Nephron (organoid): Measurements from ENCODE around the gene LNX2.
"Not testable (repeated sequence)": the region's sequence is repeated elsewhere in the genome, so short reads cannot be mapped to it uniquely, and the experiment has no call there.

Source experiments
- H3K27ac Mint-ChIP-seq, 3 experiments: 2 replicates each; pipeline ENCODE4 v1.8.0; 2020; ENCODE audit warnings: mixed read lengths in 3 of 3, mild to moderate bottlenecking in 2 of 3, moderate library complexity in 1 of 3
- H3K27me3 Mint-ChIP-seq: 2 replicates; pipeline ENCODE4 v1.8.0; 2021; ENCODE audit warnings: low read depth, mild to moderate bottlenecking, moderate library complexity, mixed read lengths
- H3K36me3 Mint-ChIP-seq: 2 replicates; pipeline ENCODE4 v1.8.0; 2020; ENCODE audit warnings: low read depth, mixed read lengths
- H3K4me1 Mint-ChIP-seq: 2 replicates; pipeline ENCODE4 v1.8.0; 2020; ENCODE audit warnings: mixed read lengths
- H3K4me3 Mint-ChIP-seq, 3 experiments: 2 replicates each; pipeline ENCODE4 v1.8.0; 2020; ENCODE audit warnings: mild to moderate bottlenecking in 3 of 3, mixed read lengths in 3 of 3, moderate library complexity in 2 of 3
- H3K9me3 Mint-ChIP-seq: 2 replicates; pipeline ENCODE4 v1.8.0; 2020; ENCODE audit warnings: mixed read lengths
- TF ChIP-seq, protein P1 (sequence below), 3 experiments: fragments of 200-600 bp; sonication (generic); IDR thresholded peaks; one replicate each; pipeline ENCODE4 v1.5.0; 2021; ENCODE audit warnings: antibody characterized with exemption in 3 of 3; ENCODE audit not compliant: unreplicated experiment in 3 of 3

Gene LNX2

DNA sequence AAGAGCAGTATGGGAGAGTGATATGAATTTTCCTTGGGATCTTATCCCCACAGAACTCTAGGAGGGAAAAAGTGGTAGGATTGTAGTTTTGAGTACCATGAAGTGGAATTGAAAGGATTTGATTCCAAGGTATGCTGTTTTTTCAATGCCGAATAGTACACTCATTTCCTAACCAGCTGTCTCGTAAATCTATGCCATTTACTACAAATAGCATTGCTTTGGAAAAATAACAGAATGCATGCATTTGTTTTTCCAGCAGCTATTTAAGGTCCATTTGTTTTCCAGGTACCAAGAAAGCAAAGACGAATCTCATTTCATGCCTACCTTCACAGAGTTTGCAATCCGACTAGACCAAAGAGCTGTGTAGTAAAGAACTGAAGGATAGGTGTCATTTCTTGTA, 11.9 kb upstream of the LNX2 start:
- TF ChIP-seq, protein P1, sequence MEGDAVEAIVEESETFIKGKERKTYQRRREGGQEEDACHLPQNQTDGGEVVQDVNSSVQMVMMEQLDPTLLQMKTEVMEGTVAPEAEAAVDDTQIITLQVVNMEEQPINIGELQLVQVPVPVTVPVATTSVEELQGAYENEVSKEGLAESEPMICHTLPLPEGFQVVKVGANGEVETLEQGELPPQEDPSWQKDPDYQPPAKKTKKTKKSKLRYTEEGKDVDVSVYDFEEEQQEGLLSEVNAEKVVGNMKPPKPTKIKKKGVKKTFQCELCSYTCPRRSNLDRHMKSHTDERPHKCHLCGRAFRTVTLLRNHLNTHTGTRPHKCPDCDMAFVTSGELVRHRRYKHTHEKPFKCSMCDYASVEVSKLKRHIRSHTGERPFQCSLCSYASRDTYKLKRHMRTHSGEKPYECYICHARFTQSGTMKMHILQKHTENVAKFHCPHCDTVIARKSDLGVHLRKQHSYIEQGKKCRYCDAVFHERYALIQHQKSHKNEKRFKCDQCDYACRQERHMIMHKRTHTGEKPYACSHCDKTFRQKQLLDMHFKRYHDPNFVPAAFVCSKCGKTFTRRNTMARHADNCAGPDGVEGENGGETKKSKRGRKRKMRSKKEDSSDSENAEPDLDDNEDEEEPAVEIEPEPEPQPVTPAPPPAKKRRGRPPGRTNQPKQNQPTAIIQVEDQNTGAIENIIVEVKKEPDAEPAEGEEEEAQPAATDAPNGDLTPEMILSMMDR (IDR thresholded peaks at IDR 0.05; ENCODE audit: unreplicated experiment in 3 of 3), result no peak
- Mint-ChIP-seq H3K9me3 (no peaks in the 10 kb centered on the region), H3K36me3 (peaks cover 47% of the 10 kb centered on the region), H3K27me3 (no peaks in the 10 kb centered on the region), H3K4me3 (no peak overlapping the region), H3K27ac (no peak overlapping the region), H3K4me1 (peaks cover 16% of the 10 kb centered on the region)

DNA sequence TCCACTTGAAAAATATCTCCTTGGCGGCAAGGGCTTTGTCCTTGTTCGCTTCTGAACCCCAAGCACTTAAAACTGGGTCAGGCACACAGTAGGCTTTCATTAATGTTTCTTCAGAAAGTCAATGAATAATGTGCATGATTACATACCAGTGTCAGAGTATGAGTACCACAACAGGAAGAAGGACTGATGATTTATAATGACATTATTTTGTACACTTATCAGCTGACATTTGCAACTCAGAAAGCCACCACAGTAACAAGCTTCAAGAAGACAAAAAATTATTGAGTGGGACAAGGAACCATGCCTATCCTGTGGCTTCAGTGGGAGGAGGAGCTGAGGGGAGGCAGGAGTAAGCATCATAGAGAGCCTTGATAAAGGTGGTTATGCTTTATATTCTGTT, 11.3 kb upstream of the LNX2 start:
- Mint-ChIP-seq H3K4me1 (peaks cover 11% of the 10 kb centered on the region), H3K27me3 (no peaks in the 10 kb centered on the region), H3K36me3 (peaks cover 51% of the 10 kb centered on the region), H3K4me3 (no peak overlapping the region), H3K9me3 (no peaks in the 10 kb centered on the region), H3K27ac (no peak overlapping the region)
- TF ChIP-seq, protein P1 (IDR thresholded peaks at IDR 0.05; ENCODE audit: unreplicated experiment in 3 of 3), result no peak

DNA sequence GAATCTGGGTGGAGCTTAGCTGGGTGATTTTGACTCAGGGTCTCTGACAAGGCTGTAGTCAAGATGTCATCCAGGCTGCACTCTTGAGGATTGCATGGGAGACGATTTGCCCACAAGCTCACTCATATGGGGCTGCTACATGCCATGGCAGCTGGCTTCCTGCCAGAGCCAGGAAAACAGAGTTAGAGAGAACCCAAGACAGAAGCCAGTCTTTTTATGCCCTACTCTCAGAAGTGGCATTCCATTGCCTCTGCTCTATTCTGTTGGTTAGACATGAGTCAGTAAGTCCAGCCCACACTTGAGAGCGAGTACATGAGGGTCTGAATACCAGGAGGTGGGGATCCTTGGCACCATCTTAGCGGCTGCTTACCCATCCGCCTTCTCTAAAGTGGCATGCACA, 10.8 kb upstream of the LNX2 start:
- Mint-ChIP-seq H3K27ac (no peak overlapping the region), H3K4me1 (peaks cover 6% of the 10 kb centered on the region), H3K4me3 (no peak overlapping the region), H3K27me3 (no peaks in the 10 kb centered on the region), H3K36me3 (peaks cover 54% of the 10 kb centered on the region), H3K9me3 (no peaks in the 10 kb centered on the region)
- TF ChIP-seq, protein P1 (IDR thresholded peaks at IDR 0.05; ENCODE audit: unreplicated experiment in 3 of 3), result no peak

DNA sequence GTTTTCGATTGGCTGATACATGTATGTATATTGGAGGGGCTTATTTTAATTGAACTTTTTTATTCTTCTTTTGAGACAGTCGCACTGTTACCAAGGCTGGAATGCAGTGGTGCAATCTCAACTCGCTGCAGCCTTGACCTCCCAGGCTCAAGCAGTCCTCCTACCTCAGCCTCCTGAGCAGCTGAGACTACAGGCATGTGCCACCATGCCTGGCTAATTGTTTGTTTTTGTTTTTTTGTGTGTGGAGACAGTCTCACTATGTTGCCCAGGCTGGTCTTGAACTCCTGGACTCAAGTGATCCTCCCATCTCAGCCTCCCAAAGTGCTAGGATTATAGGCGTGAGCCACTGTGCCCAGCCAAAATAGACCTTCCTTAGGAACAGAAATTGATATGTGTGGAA, 8.4 kb upstream of the LNX2 start:
- not testable (repeated sequence) for H3K9me3 Mint-ChIP-seq, H3K27me3 Mint-ChIP-seq, H3K27ac Mint-ChIP-seq, H3K4me3 Mint-ChIP-seq, H3K4me1 Mint-ChIP-seq
- peaks cover 70% of the 10 kb centered on the region for H3K36me3 Mint-ChIP-seq

DNA sequence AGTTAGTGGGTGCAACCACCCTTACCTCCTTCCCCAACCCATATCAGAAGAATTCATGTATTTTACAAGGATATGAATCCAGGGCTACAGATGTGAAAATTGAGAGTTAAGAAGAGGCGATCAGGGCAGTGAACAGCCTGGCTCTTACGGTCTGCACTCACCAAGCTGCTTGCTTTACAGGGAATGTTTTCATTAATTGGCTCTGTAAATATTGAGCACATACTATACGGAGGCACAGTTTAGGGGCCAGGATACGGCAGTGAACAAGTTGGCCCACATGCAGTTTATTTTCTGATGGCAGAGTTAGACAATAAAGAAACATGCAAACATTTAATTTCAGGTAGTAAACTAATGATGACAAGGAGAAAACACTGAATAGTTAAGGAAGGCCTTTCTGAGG, 7.8 kb upstream of the LNX2 start:
- TF ChIP-seq, protein P1 (IDR thresholded peaks at IDR 0.05; ENCODE audit: unreplicated experiment in 3 of 3), result no peak
- no peaks in the 10 kb centered on the region for H3K9me3 Mint-ChIP-seq
- H3K27me3 Mint-ChIP-seq, result no peaks in the 10 kb centered on the region
- peaks cover 10% of the 10 kb centered on the region for H3K4me1 Mint-ChIP-seq
- H3K27ac Mint-ChIP-seq, result no peak overlapping the region
- H3K4me3 Mint-ChIP-seq, result no peak overlapping the region
- peaks cover 70% of the 10 kb centered on the region for H3K36me3 Mint-ChIP-seq

DNA sequence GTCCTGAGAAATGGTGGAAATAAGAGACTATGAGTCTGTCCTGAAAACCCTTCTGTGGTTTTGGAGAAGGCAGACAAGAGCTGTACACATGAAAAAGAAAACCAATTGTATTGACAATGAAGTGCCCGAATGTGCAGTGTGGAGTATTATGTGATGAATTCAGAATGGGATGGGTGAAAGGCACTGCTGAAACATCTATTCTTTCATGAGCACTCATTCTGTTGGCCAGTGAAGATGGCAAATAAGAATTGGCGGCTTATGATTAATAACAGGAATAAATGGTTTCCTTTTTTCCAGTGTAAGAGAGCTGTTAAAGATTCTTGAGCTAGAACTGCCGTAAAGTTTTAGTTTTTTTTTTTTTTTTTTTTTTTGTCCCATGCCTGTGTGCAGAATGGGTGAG, 7.1 kb upstream of the LNX2 start:
- no peak overlapping the region for H3K27ac Mint-ChIP-seq
- H3K27me3 Mint-ChIP-seq, result no peaks in the 10 kb centered on the region
- peaks cover 15% of the 10 kb centered on the region for H3K4me1 Mint-ChIP-seq
- no peaks in the 10 kb centered on the region for H3K9me3 Mint-ChIP-seq
- TF ChIP-seq, protein P1 (IDR thresholded peaks at IDR 0.05; ENCODE audit: unreplicated experiment in 3 of 3), result no peak
- peaks cover 69% of the 10 kb centered on the region for H3K36me3 Mint-ChIP-seq
- no peak overlapping the region for H3K4me3 Mint-ChIP-seq
